Endothelial cell of umbilical vein (primary cell): ENCODE measurements around the gene TUBB4B. TPM values are rescaled to one million over a fixed set of nuclear protein-coding genes. Genes with fewer than 3 reads are reported as not detected.

Experiments used
- BruUV-seq: library from RNA; stranded (reverse); fragments of 400-500 nt; replicated peaks from 2 replicates; lab custom pipeline; 2021; lab: Mats Ljungman, UMichigan
- CTCF ChIA-PET: fragments of 300-600, 350-600 bp; sonication (Branson Sonifier 250); formaldehyde crosslinking; loops from one replicate; lab custom pipeline; 2021; ENCODE audit warnings: antibody characterized with exemption, inconsistent platforms; lab: Charles Lee
- POLR2A ChIA-PET: fragments of 300-600, 350-600 bp; sonication (Branson Sonifier 250); formaldehyde crosslinking; loops from one replicate; lab custom pipeline; 2021; ENCODE audit warnings: antibody characterized with exemption, inconsistent platforms; lab: Charles Lee
- DNase-seq: peaks from one replicate; pipeline ENCODE4 v3.0.0-alpha.2; 2011; ENCODE audit warnings: low read depth, low spot score
- FAIRE-seq: peaks from 2 replicates; lab custom pipeline; 2011; peaks lifted over from hg19 to GRCh38; lab: Jason Lieb, UNC
- H2AFZ ChIP-seq: 2 replicates; pipeline ENCODE4 v1.6.0; 2012; ENCODE audit warnings: low read depth, low read length, control low read depth, inconsistent platforms
- H3K27ac ChIP-seq: 2 replicates; pipeline ENCODE4 v1.5.1; 2011; ENCODE audit warnings: low read depth, mild to moderate bottlenecking, control low read depth, low read length, moderate library complexity; ENCODE audit not compliant: insufficient read depth
- H3K27me3 ChIP-seq, 2 experiments: 2 replicates each; pipeline versions ENCODE4 v1.6.0 to v1.6.1; 2011; ENCODE audit warnings: low read length in 2 of 2, mixed read lengths in 1 of 2; ENCODE audit not compliant: control insufficient read depth in 2 of 2, insufficient read depth in 2 of 2
- H3K36me3 ChIP-seq, 2 experiments: 2 replicates in 1 of 2; 3 replicates in 1 of 2; pipeline ENCODE4 v1.5.1; 2011; ENCODE audit warnings: low read length in 2 of 2, mild to moderate bottlenecking in 1 of 2, moderate library complexity in 1 of 2; ENCODE audit not compliant: control insufficient read depth in 2 of 2, insufficient read depth in 2 of 2; ENCODE audit errors: extremely low read depth in 1 of 2
- H3K4me1 ChIP-seq: 3 replicates; pipeline ENCODE4 v1.5.1; 2011; ENCODE audit warnings: mild to moderate bottlenecking, low read length; ENCODE audit not compliant: control insufficient read depth, insufficient read depth; ENCODE audit errors: extremely low read depth
- H3K4me2 ChIP-seq: 2 replicates; pipeline ENCODE4 v1.6.1; 2011; ENCODE audit warnings: low read length, control low read depth, mixed read lengths; ENCODE audit not compliant: insufficient read depth
- H3K4me3 ChIP-seq, 3 experiments: fragments of 200-600 bp in 1 of 3; sonication (generic), shearing (Covaris generic) in 1 of 3; replicated peaks in 1 of 3; 2 replicates each; pipeline ENCODE4 v1.5.1; 2011 to 2016; ENCODE audit warnings: control low read depth in 3 of 3, low read length in 3 of 3, mild to moderate bottlenecking in 2 of 3, inconsistent platforms in 1 of 3, low read depth in 1 of 3, moderate library complexity in 1 of 3; ENCODE audit not compliant: insufficient read depth in 1 of 3
- H3K79me2 ChIP-seq: 2 replicates; pipeline ENCODE4 v1.6.0; 2012; ENCODE audit warnings: low read length, inconsistent platforms; ENCODE audit not compliant: control insufficient read depth, insufficient read depth
- H3K9ac ChIP-seq: replicated peaks from 2 replicates; pipeline ENCODE3; 2011; ENCODE audit warnings: low read length, control low read depth; ENCODE audit not compliant: insufficient read depth; ENCODE audit errors: extremely low read depth
- H3K9me1 ChIP-seq: replicated peaks from 3 replicates; pipeline ENCODE4 v1.6.0; 2011; ENCODE audit warnings: mild to moderate bottlenecking, low read length; ENCODE audit not compliant: control insufficient read depth, insufficient read depth; ENCODE audit errors: extremely low read depth
- H3K9me3 ChIP-seq: replicated peaks from 2 replicates; pipeline ENCODE4 v1.5.1; 2012; ENCODE audit warnings: low read length, inconsistent platforms; ENCODE audit not compliant: control insufficient read depth, insufficient read depth
- H4K20me1 ChIP-seq: replicated peaks from 2 replicates; pipeline ENCODE3; 2011; ENCODE audit warnings: mild to moderate bottlenecking, low read length; ENCODE audit not compliant: control insufficient read depth, insufficient read depth; ENCODE audit errors: extremely low read depth
- EZH2 ChIP-seq: IDR thresholded peaks from 2 replicates; pipeline ENCODE4 v1.6.1; 2012; ENCODE audit warnings: borderline replicate concordance, low read depth, mild to moderate bottlenecking, moderate library complexity, low read length, inconsistent platforms; ENCODE audit not compliant: severe bottlenecking
- MYC ChIP-seq: IDR thresholded peaks from one replicate; pipeline ENCODE4 v1.6.1; 2011; ENCODE audit warnings: mild to moderate bottlenecking, low read depth, low read length
- dilution Hi-C: fragments of 300-500 bp; cut with MboI; formaldehyde crosslinking; loops from one replicate; pipeline ENCODE4 v1.15.0; 2019; ENCODE audit warnings: low sequenced_read_pairs; ENCODE audit not compliant: extremely low pct_ligation_motif_present
- intact Hi-C: fragments of 100-400 bp; cut with micrococcal nuclease; formaldehyde crosslinking; loops from one replicate; pipeline ENCODE4 v1.10.0; 2022
- polyA plus RNA-seq, 4 experiments: library from polyadenylated mRNA; depleted of rRNA in 3 of 4; stranded (reverse) in 3 of 4; unstranded in 1 of 4; fragments of >200 nt; gene quantifications; 2 replicates each; pipeline versions ENCODE4 v1.2.1 to v1.2.3, GENCODE V29; 2011 to 2012; ENCODE audit warnings: missing spikeins in 1 of 4
- total RNA-seq: library from RNA; stranded (reverse); gene quantifications from 2 replicates; pipeline ENCODE4 v1.2.3, GENCODE V29; 2021

The TUBB4B gene
- total and polyA plus RNA-seq, 2 donors (not counting 3 experiments of a cell fraction or from before 2014, with no cell fraction given) = 418 to 558 TPM

DNA sequence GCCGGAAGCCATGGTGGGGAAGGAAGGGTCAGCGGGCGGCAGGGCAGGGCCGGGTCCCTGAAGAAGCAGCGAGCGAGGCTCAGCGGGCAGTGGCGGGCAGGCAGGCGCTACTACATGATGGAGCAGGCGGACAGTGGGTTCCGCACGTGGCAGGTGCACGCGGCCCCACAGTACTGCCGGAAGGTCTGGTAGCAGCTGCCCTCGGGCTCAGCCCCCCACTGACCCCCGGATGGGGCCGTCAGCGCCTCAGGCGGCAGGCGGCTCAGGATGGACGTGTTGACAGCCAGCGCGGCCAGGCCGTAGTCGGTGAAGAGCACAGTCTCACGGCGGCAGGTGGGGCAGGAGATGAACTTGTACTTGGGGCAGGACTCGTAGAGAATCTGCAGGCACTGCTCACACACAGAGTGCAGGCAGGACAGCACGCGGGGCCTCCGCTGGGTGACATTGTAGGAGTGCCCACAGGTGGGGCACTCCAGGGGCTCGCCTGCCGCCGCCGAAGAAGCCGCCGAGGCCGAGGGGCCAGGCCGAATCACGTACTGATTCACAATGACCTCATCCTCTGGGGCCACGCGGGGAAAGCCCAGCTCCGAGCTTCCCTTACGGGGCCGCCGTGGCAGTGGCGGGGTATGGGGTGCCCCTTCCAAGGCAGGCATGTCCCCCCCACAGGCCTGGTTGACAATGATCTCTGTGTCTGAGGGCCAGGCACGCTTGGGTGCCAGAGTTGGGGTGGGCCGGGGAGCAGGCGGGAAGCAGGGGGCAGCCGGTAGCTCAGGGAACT, 20.6 kb upstream of the TUBB4B start:
- H3K27me3 ChIP-seq = no peaks in the 10 kb centered on the region
- H2AFZ ChIP-seq = no peak overlapping the region
- dilution Hi-C loops = no loop called here
- H3K79me2 ChIP-seq = no peaks in the 10 kb centered on the region
- intact Hi-C loops = no loop called here
- no peak overlapping the region for H3K4me3 ChIP-seq
- ChIA-PET POLR2A (no interaction called here), CTCF (no interaction called here)
- H3K9me1 ChIP-seq = no peaks in the 10 kb centered on the region
- DNase-seq (no peak), FAIRE-seq (no peak)
- peaks cover 0 to 2% of the 10 kb centered on the region in 2 experiments for H3K36me3 ChIP-seq
- H3K9ac ChIP-seq = no peak overlapping the region
- peaks cover 18% of the 10 kb centered on the region for H3K4me1 ChIP-seq
- no peak for TF ChIP-seq EZH2
- no peak for TF ChIP-seq MYC
- H3K4me2 ChIP-seq = no peak overlapping the region
- H3K27ac ChIP-seq = no peak overlapping the region
- BruUV-seq = no TSS peak
- no peaks in the 10 kb centered on the region for H3K9me3 ChIP-seq
- no peaks in the 10 kb centered on the region for H4K20me1 ChIP-seq

DNA sequence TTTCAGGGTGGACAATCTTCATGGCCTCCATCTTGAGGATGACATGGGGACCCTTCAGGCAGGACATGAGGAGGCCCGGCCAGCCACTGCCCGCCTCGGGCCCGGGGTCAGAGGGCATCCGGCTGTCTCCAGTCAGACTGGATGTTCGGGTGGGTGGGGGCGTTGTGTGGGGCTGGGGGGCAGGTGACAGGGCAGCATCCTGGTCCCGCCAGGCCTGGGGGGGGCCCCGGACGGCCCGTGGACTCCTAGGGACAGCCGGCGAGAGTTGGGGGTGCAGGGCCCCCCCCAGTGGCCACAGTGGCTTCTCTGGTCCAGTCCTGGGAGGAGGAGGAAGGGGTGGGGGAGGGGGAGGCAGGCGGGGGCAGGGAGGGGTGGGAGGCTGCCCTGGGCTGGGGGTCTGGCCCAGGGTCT, 20.0 kb upstream of the TUBB4B start:
- CTCF ChIA-PET = no interaction called here
- Histone ChIP-seq H3K9ac (no peak overlapping the region), H4K20me1 (no peaks in the 10 kb centered on the region), H3K4me3 (no peak overlapping the region), H3K4me1 (peaks cover 18% of the 10 kb centered on the region), H3K79me2 (no peaks in the 10 kb centered on the region), H3K27ac (no peak overlapping the region), H3K27me3 (no peaks in the 10 kb centered on the region), H3K4me2 (no peak overlapping the region), H3K9me1 (no peaks in the 10 kb centered on the region), H2AFZ (no peak overlapping the region), H3K9me3 (no peaks in the 10 kb centered on the region), H3K36me3 (peaks cover 0 to 2% of the 10 kb centered on the region in 2 experiments)
- dilution Hi-C loops = no loop called here
- no peak for TF ChIP-seq EZH2
- no peak for TF ChIP-seq MYC
- POLR2A ChIA-PET = interaction anchor here (0.5 kb wide), 1 partner anchor 75 kb away, joined by 5 read pairs; no protein-coding TSS in a partner anchor
- FAIRE-seq (no peak), DNase-seq (no peak)
- intact Hi-C loops = no loop called here
- no TSS peak for BruUV-seq
